GOT3 (cell line): ENCODE results near the gene DUSP6.
"Not testable (repeated sequence)": the region's sequence is repeated elsewhere in the genome, so short reads cannot be mapped to it uniquely, and the experiment has no call there.

Experiments
- DNase-seq: peaks from one replicate; lab custom pipeline; 2025; ENCODE audit warnings: mixed read lengths; lab: John Stamatoyannopoulos, UW

DUSP6 gene

DNA sequence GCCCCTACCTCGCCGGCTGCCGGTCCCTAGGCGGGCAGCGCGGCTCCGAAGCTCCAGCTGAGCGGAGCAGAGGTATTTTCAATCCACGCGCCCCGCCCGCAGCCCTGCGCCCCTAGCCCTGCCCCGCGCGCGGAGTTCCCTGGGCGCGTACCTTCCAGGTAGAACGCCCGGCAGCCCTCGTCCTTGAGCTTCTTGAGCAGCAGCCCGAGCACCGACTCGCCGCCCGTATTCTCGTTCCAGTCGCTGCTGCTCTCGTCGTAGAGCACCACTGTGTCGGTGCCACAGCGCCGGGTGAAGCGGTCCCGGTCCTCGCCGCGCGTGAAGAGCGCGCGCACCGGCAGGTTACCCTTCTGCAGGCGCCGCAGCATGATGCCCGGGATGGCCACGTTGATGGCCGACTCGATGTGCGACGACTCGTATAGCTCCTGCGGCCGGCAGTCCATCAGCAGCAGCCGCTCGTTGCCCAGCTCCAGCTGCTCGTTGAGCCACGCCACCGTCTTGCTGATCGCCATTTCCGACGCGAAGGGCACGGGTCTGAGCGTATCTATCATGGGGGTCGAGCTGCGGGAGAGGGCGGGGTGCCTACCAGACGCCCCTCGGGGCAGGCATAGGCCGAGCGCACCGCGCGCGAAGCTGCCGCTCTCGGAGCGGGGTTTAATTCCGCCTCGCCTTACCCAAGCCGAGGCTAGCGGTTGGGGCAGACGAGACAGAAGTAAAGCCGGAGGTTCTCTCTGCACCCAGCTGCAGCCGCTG, 636 bp downstream of the DUSP6 start:
- DNase-seq = no peak

GRCh38 chr12:89350630-89351488, 1.4 kb downstream of the DUSP6 start:
- DNase-seq = no peak

GRCh38 chr12:89350260-89350629, 2.1 kb downstream of the DUSP6 start:
- no peak for DNase-seq

DNA sequence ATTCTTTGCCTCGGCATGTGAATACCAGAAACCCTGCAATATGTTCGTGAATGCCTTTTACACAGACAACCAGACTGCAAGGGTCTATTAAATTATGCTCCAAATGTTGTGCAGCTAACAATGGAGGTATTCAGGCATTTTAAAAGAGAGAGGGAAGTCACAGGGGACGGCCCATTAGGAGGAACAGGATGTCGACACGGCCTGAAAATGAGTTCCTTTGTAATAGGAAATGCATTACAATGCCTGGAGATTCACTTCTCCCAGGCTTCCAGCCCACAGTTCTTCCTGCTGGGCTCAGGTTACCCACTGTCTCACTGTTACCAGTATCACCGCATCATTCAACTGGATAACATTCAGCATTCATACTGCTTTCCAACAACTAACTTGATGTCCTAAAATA, 2.5 kb downstream of the DUSP6 start:
- DNase-seq = no peak

DNA sequence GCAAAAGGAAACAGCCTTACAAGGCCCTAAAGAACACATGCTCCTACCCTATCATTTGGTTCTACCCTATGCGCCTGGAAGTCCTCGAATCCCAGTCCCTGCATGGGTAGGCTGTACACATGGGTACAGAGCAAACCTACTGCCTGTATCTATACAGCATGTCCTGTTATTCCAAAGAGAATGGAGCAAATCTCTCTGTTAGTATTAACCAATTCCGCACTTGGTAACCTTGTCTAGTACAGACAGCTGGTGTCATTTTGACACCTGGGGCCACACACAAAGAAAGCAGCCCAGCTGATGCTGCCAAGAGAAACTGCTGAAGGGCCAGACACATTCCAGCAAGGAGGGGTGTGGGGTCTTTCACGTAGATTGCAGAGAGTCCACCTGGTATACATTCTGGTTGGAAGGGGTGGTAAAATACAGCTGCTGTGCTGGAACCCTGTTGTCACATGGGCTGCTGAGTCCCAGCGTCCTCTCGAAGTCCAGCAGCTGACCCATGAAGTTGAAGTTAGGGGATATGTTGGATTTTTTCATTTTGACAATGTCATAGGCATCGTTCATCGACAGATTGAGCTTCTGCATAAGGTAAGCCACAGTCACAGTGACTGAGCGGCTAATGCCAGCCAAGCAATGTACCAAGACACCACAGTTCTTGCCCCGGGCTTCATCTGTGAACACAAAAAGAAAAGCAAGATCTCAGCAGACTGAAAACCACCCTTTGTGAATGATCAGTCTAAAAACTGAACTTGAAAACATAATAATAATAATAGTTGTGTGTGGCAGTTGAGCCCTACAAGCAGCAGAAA, 3.2 kb downstream of the DUSP6 start:
- DNase-seq = no peak

DNA sequence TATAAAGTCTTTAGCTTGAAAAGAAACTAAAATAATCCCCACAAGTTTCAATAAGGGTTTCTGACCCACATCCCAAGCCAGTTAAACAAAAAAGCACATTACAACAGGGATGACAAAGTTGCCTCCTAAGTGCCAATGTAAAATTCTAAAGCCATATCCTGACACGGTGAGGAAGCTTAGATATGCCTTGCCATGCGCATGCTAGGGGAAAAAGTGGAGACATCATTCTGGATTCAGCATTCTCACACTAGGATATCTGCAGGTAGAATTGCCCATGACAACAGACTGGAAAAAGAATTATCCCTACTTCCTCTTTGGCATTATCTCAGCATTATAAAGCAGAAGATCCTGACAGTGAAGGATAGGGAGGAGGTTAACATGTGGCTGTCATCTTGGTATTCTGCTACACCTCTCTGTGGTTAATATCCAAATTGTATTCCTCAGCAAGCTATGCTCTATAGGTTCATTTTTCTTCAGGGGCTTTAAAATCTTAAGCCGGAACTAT, 4.9 kb downstream of the DUSP6 start:
- no peak for DNase-seq

- no peak for DNase-seq
Observed at GRCh38 chr12:89346741-89347324, 5.5 kb downstream of the DUSP6 start.

DNA sequence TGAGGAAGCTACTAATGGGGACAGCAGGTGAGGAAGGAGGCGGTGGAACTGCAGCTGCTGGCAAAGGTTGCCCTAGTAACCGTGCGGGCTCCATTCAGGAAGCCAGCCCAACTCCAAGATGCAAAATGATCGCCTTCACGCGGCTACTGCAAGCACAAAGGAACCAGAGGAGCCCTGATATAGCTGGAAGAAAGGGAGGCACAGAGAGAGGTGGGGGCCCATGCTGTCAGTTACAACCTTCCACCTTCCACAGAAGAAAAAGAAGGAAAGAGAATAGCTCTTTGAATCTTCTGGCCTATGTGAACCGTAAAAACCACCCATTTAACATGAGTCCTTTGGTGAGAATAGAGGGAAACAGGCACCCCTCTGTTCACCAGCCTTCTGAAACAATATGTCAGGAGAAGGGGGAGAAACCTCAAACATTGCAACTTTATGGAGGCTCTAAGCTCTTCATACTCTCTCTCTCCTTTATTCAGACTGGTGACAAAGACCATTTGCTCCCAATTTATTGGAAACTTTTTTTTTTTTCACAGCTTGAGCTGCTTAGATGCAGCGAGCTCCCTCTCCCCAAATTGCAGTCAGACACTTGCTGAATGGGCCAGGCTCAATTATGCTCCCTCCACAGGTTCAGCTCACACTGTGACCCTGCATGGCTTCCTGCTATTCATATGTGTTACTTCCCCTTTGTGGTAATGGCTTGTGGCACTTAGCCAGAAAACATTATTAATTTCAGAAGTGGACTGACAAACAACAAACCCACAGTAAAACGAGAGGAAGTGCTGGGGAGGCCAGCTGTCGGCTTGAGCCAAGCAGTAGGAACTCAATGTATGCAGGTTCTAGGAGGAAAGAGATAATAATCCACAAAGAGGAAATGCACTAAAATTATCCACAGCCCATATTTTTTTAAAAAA, 6.2 kb downstream of the DUSP6 start:
- DNase-seq = no peak

- no peak for DNase-seq
Observed at GRCh38 chr12:89345376-89345775, 6.9 kb downstream of the DUSP6 start.

- no peak for DNase-seq
Observed at GRCh38 chr12:89344862-89345202, 7.5 kb downstream of the DUSP6 start.

GRCh38 chr12:89344043-89344861, 8.0 kb downstream of the DUSP6 start:
- no peak for DNase-seq

DNA sequence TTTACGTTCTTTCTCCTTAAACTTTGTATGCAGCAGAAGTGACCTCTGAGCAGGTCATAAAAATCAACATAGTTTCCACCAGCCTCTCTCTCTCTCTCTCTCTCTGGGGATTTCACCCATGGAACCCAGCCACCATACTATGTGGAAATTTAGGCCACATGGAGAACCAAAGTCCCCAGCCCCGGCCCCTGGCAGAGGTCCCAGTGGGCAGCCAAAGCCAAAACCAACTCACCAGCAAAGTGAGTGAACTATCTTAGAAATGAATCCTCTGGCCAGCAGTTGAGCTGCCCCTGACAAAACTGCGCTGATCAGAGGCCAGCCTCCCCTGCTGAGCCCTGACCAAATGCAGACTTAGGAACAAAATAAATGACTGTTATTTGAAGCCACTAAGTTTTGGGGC, 9.2 kb downstream of the DUSP6 start:
- no peak for DNase-seq

DNA sequence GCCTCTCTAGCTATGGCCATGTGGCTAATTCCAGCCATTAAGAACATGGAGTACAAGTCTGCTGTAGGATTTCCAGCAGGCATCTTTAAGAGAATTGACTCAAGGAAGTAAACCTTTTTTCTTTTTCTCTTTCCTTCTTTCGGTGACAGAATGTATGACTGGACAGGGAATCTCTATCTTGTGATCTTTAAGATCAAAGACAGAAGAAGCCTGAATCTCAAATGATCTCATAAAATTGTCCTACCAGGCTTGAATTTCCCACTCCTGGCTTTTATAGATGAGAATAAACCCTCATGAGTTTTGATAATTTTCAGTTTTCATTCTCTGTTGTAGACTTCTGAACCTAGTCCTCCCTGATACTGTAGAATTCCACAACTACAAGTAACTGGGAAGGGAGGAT, 11.4 kb downstream of the DUSP6 start:
- DNase-seq = no peak

GRCh38 chr12:89339526-89339925, 12.8 kb downstream of the DUSP6 start:
- DNase-seq = no peak

DNA sequence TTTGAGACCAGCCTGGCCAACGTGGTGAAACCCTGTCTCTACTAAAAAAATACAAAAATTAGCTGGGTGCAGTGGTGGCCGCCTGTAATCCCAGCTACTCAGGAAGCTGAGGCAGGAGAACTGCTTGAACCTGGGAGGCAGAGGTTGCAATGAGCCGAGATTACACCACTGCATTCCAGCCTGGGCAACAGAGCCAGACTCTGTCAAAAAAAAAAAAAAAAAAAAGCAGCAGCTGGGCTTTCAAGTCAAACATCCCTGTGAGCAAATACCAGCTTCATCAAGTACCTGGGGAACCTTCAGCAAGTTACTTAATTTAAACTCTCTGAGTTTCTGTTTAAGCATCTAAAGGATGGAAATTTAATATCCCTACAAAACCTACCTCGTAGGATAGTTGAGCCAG, 15.2 kb downstream of the DUSP6 start:
- DNase-seq = not testable (repeated sequence)

- DNase-seq = no peak
Observed at GRCh38 chr12:89335452-89336244, 16.7 kb downstream of the DUSP6 start.

DNA sequence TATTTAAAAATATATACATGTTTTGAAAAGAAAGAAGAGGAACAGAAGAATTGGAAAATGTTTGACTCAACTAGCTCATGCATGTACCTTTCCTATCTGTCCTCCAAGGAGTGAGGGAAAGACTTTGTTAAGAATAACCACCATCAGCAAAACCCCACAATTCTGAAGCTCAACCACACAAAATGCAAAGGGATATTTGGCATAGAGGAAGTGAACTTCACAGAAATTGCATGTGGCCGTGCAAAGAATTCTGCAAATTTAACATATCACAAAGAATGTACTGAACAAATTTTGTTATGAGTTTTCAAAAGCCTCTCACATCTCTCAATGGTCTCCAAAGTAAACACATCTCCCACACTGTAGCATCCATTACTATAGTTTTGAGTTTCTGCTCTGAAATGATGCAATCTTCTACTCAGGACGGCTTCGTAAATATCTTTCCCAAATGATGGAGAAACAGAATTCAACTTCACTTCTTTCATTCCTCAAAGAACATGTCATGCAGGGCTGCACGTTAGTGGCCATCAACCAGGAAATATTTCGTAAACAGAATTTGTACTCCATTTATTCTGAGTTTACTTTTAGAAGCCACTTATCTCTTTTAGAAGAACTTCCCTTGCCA, 17.6 kb downstream of the DUSP6 start:
- DNase-seq = no peak

DNA sequence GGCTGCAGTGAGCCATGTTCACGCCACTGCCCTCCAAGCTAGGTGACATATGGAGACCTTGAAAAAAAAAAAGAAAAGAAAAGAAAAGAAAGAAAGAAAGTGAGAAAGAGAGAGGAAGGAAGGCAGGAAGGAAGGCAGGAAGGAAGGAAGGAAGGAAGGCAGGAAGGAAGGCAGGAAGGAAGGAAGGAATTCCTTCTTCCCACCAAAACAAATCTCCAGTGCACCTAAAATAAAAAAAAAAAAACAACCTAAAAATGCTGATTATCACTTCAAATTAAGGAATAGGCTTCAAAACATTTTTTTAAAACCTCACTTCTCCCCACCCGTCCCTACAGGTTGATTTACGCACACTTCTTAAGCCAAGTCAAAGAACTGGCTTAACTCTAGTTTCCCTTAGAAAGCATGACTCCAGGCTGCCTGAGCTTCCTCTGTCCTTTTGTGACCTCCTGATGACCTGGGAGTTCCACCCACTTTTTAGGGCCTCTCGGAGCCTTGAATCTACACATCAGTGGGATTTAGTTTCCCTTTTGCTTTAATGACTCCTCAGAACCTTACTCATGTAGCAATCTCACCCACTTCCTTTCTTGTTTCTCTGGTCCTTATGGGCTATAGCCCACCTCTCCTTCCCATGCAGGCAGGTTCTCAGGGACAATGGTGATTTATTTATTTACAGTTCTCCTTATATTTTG, 18.6 kb downstream of the DUSP6 start:
- no peak for DNase-seq
